Immature natural killer cell (primary cell): ENCODE measurements around the gene ARHGEF28. TPM values are rescaled to one million over a fixed set of nuclear protein-coding genes. Genes with fewer than 3 reads are reported as not detected.

Source experiments
- DNase-seq, 3 donors: peaks; one replicate each; pipeline ENCODE4 v3.0.0; 2022; ENCODE audit warnings: mixed read lengths in 1 of 3
- H3K27ac Mint-ChIP-seq, 6 donors: one replicate each; pipeline ENCODE4 v1.8.0; 2020; ENCODE audit warnings: mixed read lengths in 6 of 6, mild to moderate bottlenecking in 5 of 6, inconsistent platforms in 4 of 6, moderate library complexity in 3 of 6
- H3K27me3 Mint-ChIP-seq, 3 donors: one replicate each; pipeline ENCODE4 v1.8.0; 2020 to 2021; ENCODE audit warnings: low read depth in 3 of 3, mild to moderate bottlenecking in 3 of 3, mixed read lengths in 3 of 3, moderate library complexity in 3 of 3, inconsistent platforms in 1 of 3
- H3K36me3 Mint-ChIP-seq, 3 donors: one replicate each; pipeline ENCODE4 v1.8.0; 2020; ENCODE audit warnings: mixed read lengths in 3 of 3, inconsistent platforms in 2 of 3, mild to moderate bottlenecking in 2 of 3
- H3K4me1 Mint-ChIP-seq, 2 donors: one replicate each; pipeline ENCODE4 v1.8.0; 2020; ENCODE audit warnings: inconsistent platforms in 2 of 2, mild to moderate bottlenecking in 2 of 2, mixed read lengths in 2 of 2, moderate library complexity in 1 of 2
- H3K4me3 Mint-ChIP-seq, 5 donors: one replicate each; pipeline ENCODE4 v1.8.0; 2020; ENCODE audit warnings: mild to moderate bottlenecking in 5 of 5, mixed read lengths in 5 of 5, inconsistent platforms in 3 of 5, moderate library complexity in 3 of 5
- H3K9me3 Mint-ChIP-seq, 6 donors: one replicate each; pipeline ENCODE4 v1.8.0; 2020; ENCODE audit warnings: mild to moderate bottlenecking in 6 of 6, mixed read lengths in 6 of 6, inconsistent platforms in 4 of 6, moderate library complexity in 3 of 6
- polyA plus RNA-seq, 3 donors: library from polyadenylated mRNA; unstranded; fragments of 300-500 nt; fragmentation: Illumina TruSeq; gene quantifications; one replicate each; pipeline ENCODE4 v1.2.3, GENCODE V29; 2021

The ARHGEF28 gene
- polyA plus RNA-seq, 3 donors from 2014 or later: 0.66 to 0.85 TPM; not detected in 1

GRCh38 chr5:73947906-73948640, 322.1 kb downstream of the ARHGEF28 start:
- H3K4me1 Mint-ChIP-seq: no peaks in the 10 kb centered on the region
- H3K9me3 Mint-ChIP-seq: peaks cover 0 to 5% (median 0%) of the 10 kb centered on the region in 6 donors
- no peaks in the 10 kb centered on the region for H3K36me3 Mint-ChIP-seq
- H3K27ac Mint-ChIP-seq: no peak overlapping the region
- no peak overlapping the region for H3K4me3 Mint-ChIP-seq
- peaks cover 0 to 8% (median 0%) of the 10 kb centered on the region in 3 donors for H3K27me3 Mint-ChIP-seq
- DNase-seq: no peak

DNA sequence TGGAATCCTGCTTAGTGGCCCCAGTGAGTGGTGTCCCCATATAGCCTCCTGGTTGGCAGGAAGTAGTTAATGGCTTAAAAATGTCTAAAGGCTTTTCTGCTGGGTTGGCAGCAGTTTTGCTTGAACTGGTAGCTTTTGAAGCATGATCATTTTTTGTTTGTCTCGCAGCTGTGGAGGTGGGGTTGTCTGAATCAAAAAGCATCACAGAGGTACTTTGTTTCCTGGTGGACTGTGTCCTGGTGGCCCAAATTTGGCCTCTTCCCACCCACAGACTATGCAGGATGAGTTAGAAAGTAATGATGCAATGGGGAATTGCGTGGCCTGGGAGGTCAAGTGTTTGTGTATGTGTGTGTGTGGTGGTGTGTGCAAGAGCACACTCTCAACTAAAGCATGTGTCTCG, 322.7 kb downstream of the ARHGEF28 start:
- DNase-seq: no peak
- H3K4me1 Mint-ChIP-seq: no peaks in the 10 kb centered on the region
- no peaks in the 10 kb centered on the region for H3K36me3 Mint-ChIP-seq
- H3K4me3 Mint-ChIP-seq: no peak overlapping the region
- no peak overlapping the region for H3K27ac Mint-ChIP-seq
- H3K27me3 Mint-ChIP-seq: peaks cover 0 to 8% (median 0%) of the 10 kb centered on the region in 3 donors
- peaks cover 0 to 5% (median 0%) of the 10 kb centered on the region in 6 donors for H3K9me3 Mint-ChIP-seq

DNA sequence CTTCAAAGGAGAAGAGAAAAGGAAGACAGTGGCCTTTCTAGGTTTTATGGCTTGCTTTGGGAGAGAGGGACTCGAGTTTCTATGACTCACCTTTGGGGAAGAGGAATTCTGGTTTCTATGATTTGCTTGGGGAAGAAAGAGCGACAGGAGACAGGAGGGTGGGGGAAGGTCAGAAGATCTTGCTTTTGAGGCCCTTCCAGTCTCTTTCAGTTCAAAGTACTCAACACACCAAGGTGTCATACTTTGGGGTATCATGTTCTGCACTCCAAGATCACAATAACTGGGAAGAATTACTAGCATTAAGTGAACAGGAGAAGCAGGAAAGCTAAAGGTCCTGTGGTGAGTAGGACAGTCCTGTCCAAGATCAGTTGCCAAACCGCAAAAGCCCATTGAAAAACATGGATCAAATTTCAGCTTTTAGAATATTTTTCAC, 324.5 kb downstream of the ARHGEF28 start:
- no peak for DNase-seq
- H3K36me3 Mint-ChIP-seq: no peaks in the 10 kb centered on the region
- H3K4me3 Mint-ChIP-seq: no peak overlapping the region
- no peak overlapping the region for H3K27ac Mint-ChIP-seq
- H3K4me1 Mint-ChIP-seq: no peaks in the 10 kb centered on the region
- no peaks in the 10 kb centered on the region for H3K9me3 Mint-ChIP-seq
- H3K27me3 Mint-ChIP-seq: peaks cover 0 to 7% (median 0%) of the 10 kb centered on the region in 3 donors

- Mint-ChIP-seq H3K27me3 (peaks cover 0 to 4% (median 0%) of the 10 kb centered on the region in 3 donors), H3K36me3 (no peaks in the 10 kb centered on the region), H3K9me3 (no peaks in the 10 kb centered on the region), H3K4me3 (no peak overlapping the region), H3K4me1 (no peaks in the 10 kb centered on the region), H3K27ac (no peak overlapping the region)
- DNase-seq: no peak
Measured at GRCh38 chr5:73950912-73951430, 325.0 kb downstream of the ARHGEF28 start.

- no peak overlapping the region for H3K27ac Mint-ChIP-seq
- peaks cover 1 to 12% (median 1%) of the 10 kb centered on the region in 3 donors for H3K27me3 Mint-ChIP-seq
- H3K4me1 Mint-ChIP-seq: no peaks in the 10 kb centered on the region
- H3K9me3 Mint-ChIP-seq: no peaks in the 10 kb centered on the region
- no peak overlapping the region for H3K4me3 Mint-ChIP-seq
- no peak for DNase-seq
- no peaks in the 10 kb centered on the region for H3K36me3 Mint-ChIP-seq
Measured at GRCh38 chr5:73952872-73953271, 326.9 kb downstream of the ARHGEF28 start.

DNA sequence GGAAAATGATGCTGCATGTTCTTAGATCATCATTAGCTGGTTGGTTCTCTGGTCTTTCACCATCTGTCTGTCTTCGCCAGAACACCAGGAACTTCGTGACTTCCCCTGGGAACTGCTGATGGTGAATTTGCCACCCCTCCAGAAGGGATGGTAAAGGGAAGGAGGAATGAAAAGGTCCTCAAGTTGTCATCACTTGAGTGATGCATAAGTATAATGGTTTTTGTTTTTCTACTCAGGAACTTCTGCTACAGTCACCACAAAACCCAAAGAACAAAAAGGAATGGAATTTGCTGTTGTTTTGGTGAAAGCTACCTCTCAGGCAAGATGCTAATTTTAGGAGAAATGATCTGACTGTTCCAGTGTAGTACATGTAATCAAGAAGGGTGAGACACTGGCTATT, 328.4 kb downstream of the ARHGEF28 start:
- H3K36me3 Mint-ChIP-seq: no peaks in the 10 kb centered on the region
- H3K9me3 Mint-ChIP-seq: no peaks in the 10 kb centered on the region
- no peak overlapping the region for H3K27ac Mint-ChIP-seq
- no peaks in the 10 kb centered on the region for H3K4me1 Mint-ChIP-seq
- DNase-seq: no peak
- no peak overlapping the region for H3K4me3 Mint-ChIP-seq
- H3K27me3 Mint-ChIP-seq: peaks cover 1 to 9% (median 1%) of the 10 kb centered on the region in 3 donors

GRCh38 chr5:73955271-73955846, 329.4 kb downstream of the ARHGEF28 start:
- Mint-ChIP-seq H3K4me1 (no peaks in the 10 kb centered on the region), H3K27ac (no peak overlapping the region), H3K27me3 (peaks cover 1 to 8% (median 1%) of the 10 kb centered on the region in 3 donors), H3K9me3 (no peaks in the 10 kb centered on the region), H3K4me3 (no peak overlapping the region), H3K36me3 (no peaks in the 10 kb centered on the region)
- DNase-seq: no peak

GRCh38 chr5:73957397-73958001, 331.5 kb downstream of the ARHGEF28 start:
- H3K4me1 Mint-ChIP-seq: no peaks in the 10 kb centered on the region
- no peaks in the 10 kb centered on the region for H3K9me3 Mint-ChIP-seq
- peaks cover 1 to 17% (median 1%) of the 10 kb centered on the region in 3 donors for H3K27me3 Mint-ChIP-seq
- H3K4me3 Mint-ChIP-seq: no peak overlapping the region
- DNase-seq: no peak
- no peak overlapping the region for H3K27ac Mint-ChIP-seq
- H3K36me3 Mint-ChIP-seq: no peaks in the 10 kb centered on the region

- Mint-ChIP-seq H3K9me3 (no peaks in the 10 kb centered on the region), H3K4me1 (no peaks in the 10 kb centered on the region), H3K4me3 (no peak overlapping the region), H3K27ac (no peak overlapping the region), H3K27me3 (peaks cover 1 to 17% (median 1%) of the 10 kb centered on the region in 3 donors), H3K36me3 (no peaks in the 10 kb centered on the region)
- no peak for DNase-seq
Measured at GRCh38 chr5:73958037-73958436, 332.0 kb downstream of the ARHGEF28 start.

GRCh38 chr5:73960023-73960422, 334.0 kb downstream of the ARHGEF28 start:
- Mint-ChIP-seq H3K27ac (no peak overlapping the region), H3K4me3 (no peak overlapping the region), H3K27me3 (peaks cover 1 to 22% (median 4%) of the 10 kb centered on the region in 3 donors), H3K9me3 (no peaks in the 10 kb centered on the region), H3K4me1 (no peaks in the 10 kb centered on the region), H3K36me3 (no peaks in the 10 kb centered on the region)
- no peak for DNase-seq

- Mint-ChIP-seq H3K27me3 (peaks cover 1 to 22% (median 4%) of the 10 kb centered on the region in 3 donors), H3K4me1 (no peaks in the 10 kb centered on the region), H3K9me3 (no peaks in the 10 kb centered on the region), H3K27ac (no peak overlapping the region), H3K36me3 (no peaks in the 10 kb centered on the region), H3K4me3 (no peak overlapping the region)
- DNase-seq: no peak
Measured at GRCh38 chr5:73960426-73960825, 334.4 kb downstream of the ARHGEF28 start.

DNA sequence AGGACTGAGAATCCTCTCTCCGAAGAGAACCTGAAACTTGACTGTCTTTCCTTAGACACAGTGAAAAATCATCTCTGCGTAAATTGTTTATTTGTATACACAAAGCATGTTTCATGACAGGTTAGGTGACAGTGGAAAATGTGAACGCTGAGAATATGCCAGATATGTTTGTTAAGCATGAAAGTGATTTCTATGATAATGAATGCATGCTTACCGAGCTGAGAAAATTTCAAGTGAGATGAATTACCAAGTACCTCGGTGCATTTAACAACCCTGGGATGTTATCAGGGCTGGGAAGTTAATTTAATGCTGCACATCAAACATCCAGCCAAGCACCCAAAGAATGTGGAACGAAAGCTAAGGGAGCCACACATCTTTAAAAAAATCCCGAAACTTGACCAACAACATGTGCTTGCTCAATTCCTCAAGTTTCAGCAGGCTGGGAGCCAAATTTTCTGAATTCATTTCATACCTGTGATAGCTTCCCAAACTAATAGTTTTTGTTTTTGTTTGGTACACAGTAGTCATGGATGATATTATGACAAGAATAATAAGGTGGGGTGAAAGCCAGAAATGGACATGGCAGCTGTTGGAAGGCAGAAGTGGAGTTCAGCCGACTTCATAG, 336.9 kb downstream of the ARHGEF28 start:
- DNase-seq: no peak
- Mint-ChIP-seq H3K27me3 (peaks cover 0 to 14% (median 5%) of the 10 kb centered on the region in 3 donors), H3K4me1 (no peaks in the 10 kb centered on the region), H3K27ac (no peak overlapping the region), H3K9me3 (no peaks in the 10 kb centered on the region), H3K4me3 (no peak overlapping the region), H3K36me3 (no peaks in the 10 kb centered on the region)

GRCh38 chr5:73964352-73964865, 338.4 kb downstream of the ARHGEF28 start:
- DNase-seq: no peak
- Mint-ChIP-seq H3K9me3 (no peaks in the 10 kb centered on the region), H3K27ac (peak overlapping the region in 1 of 6 donors; percentile 40), H3K4me3 (no peak overlapping the region), H3K27me3 (peaks cover 0 to 14% (median 5%) of the 10 kb centered on the region in 3 donors), H3K4me1 (no peaks in the 10 kb centered on the region), H3K36me3 (no peaks in the 10 kb centered on the region)
